Suprapubic skin (tissue), 4 donors: ENCODE data around the gene TPRX1. TPM values are rescaled to one million over a fixed set of nuclear protein-coding genes. Genes with fewer than 3 reads are reported as not detected.
"Not testable (repeated sequence)": the region's sequence is repeated elsewhere in the genome, so short reads cannot be mapped to it uniquely, and the experiment has no call there.

Source experiments
- DNase-seq, 2 donors: peaks; one replicate each; pipeline ENCODE4 v3.0.0-alpha.2; 2019; ENCODE audit warnings: low spot score in 2 of 2
- H3K27ac ChIP-seq: fragments of 200-600 bp; sonication (generic); one replicate; pipeline ENCODE4 v1.5.1; 2019
- H3K27me3 ChIP-seq: fragments of 200-600 bp; sonication (generic); one replicate; pipeline ENCODE4 v1.5.1; 2019
- H3K36me3 ChIP-seq: fragments of 200-600 bp; sonication (generic); one replicate; pipeline ENCODE4 v1.5.1; 2019
- H3K4me1 ChIP-seq: fragments of 200-600 bp; sonication (generic); one replicate; pipeline ENCODE4 v1.5.1; 2019
- H3K4me3 ChIP-seq: fragments of 200-600 bp; sonication (generic); one replicate; pipeline ENCODE4 v1.5.1; 2019; ENCODE audit warnings: mild to moderate bottlenecking
- H3K9me3 ChIP-seq: fragments of 200-600 bp; sonication (generic); one replicate; pipeline ENCODE4 v1.5.1; 2019
- CTCF ChIP-seq, 2 donors: fragments of 200-600 bp in 1 of 2; fragments of 450-650 bp in 1 of 2; sonication (generic) in 1 of 2; IDR thresholded peaks; one replicate each; pipeline ENCODE4 v1.5.1; 2016 to 2019; ENCODE audit warnings: antibody characterized with exemption in 2 of 2, mild to moderate bottlenecking in 1 of 2, moderate library complexity in 1 of 2
- EP300 ChIP-seq: sonication (generic); formaldehyde crosslinking; IDR thresholded peaks from one replicate; pipeline ENCODE4 v1.6.1; 2017; ENCODE audit warnings: antibody characterized with exemption
- POLR2A ChIP-seq, 2 donors: fragments of 450-650 bp; IDR thresholded peaks; one replicate each; pipeline ENCODE4 v1.6.1; 2017; ENCODE audit warnings: antibody characterized with exemption in 2 of 2, mild to moderate bottlenecking in 2 of 2, moderate library complexity in 2 of 2
- POLR2AphosphoS5 ChIP-seq, 3 donors: sonication (generic); formaldehyde crosslinking; IDR thresholded peaks; one replicate each; pipeline ENCODE4 v1.6.1; 2017; ENCODE audit warnings: antibody characterized with exemption in 3 of 3
- WGBS: methylation state at CpG from one replicate; pipeline ENCODE4 v1.1.5; 2018; 5-methylcytosine and 5-hydroxymethylcytosine counted together
- total RNA-seq, 4 donors: library from RNA; depleted of rRNA; stranded (reverse); fragments of >200 nt; gene quantifications; one replicate each; pipeline ENCODE4 v1.1.0, GENCODE V29; 2016

TPRX1 gene, protein sequence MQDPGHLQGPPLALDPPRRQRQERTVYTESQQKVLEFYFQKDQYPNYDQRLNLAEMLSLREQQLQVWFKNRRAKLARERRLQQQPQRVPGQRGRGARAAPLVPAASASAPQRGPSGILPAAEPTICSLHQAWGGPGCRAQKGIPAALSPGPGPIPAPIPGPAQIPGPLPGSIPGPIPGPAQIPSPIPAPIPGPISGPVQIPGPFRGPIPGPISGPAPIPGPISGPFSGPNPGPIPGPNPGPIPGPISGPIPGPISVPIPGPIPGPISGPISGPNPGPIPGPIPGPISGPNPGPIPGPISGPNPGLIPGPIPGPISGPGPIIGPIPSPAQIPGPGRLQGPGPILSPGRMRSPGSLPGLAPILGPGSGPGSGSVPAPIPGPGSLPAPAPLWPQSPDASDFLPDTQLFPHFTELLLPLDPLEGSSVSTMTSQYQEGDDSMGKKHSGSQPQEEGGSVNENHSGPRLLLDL
- total RNA-seq, result not detected

GRCh38 chr19:47804451-47804850, at the start of gene TPRX1:
TPRX1 (minus strand) TSS chr19:47804551; CDS start chr19:47804539, 12 bp downstream.
- DNase-seq, H3K27ac ChIP-seq, H3K36me3 ChIP-seq, H3K27me3 ChIP-seq, H3K4me1 ChIP-seq, H3K9me3 ChIP-seq, H3K4me3 ChIP-seq: not testable (repeated sequence)
- 100% methylated on average over 1 of the region's 5 CpGs for WGBS

DNA sequence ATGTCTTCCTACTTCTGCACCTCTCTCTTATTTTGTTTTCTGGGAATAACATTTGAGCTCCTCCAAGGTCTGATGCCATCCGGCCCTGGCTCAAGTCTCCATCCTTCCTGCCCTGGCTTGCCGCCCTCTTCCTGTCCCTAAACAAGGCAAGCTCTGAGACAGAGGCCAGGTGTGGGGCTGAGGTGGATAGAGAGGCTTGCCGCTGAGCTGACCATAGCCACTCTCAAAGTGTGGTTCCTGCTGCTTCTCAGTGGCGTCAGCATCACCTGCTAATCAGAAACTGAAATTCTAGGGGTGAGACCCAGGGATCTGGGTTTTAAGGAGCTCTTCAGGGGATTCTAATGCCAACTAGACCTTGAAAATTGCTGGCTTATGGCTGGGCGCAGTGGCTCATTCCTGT, 48.7 kb upstream of the TPRX1 start:
- Histone ChIP-seq H3K4me3 (no peak overlapping the region), H3K9me3 (no peaks in the 10 kb centered on the region), H3K4me1 (no peaks in the 10 kb centered on the region), H3K36me3 (no peaks in the 10 kb centered on the region), H3K27me3 (peaks cover 74% of the 10 kb centered on the region), H3K27ac (no peak overlapping the region)
- TF ChIP-seq POLR2A (IDR thresholded peaks at IDR 0.05), result no peak
- no peak for TF ChIP-seq CTCF (IDR thresholded peaks at IDR 0.05)
- no peak for TF ChIP-seq EP300
- TF ChIP-seq POLR2AphosphoS5 (IDR thresholded peaks at IDR 0.05), result no peak
- no peak for DNase-seq
- WGBS, result 57% methylated on average over 5 of the region's 5 CpGs

DNA sequence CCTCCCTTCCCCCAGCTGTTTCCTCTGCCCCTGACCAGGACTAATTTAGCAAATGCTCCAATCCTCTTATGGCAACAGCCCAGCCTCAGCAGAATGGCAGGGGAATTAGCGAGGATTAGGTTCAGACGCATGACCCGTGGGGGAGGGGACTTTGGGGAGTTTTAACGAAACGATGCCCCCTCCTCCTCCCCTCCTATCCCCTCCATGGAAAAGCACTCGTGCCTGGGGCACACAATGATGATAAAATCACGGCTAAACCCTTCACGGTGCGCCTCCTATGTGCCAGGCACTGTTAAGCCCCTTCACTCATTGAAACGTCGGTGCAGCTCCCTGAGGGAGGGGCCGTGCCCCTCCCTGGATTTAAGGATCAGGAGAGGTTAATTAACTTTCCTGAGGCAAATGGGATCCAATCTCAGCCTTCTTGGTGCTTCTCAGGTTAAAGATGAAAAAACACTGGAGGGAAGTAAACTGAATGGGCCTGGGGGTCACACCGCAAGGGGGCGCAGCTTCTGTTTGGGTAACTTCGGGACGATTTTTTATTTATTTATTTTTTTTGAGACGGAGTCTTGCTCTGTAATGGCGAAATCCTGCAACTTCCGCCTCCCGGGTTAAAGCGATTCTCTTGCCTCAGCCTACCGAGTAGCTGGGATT, 44.6 kb upstream of the TPRX1 start:
- WGBS, result 4% methylated on average over 22 of the region's 22 CpGs
- Histone ChIP-seq H3K36me3 (no peaks in the 10 kb centered on the region), H3K27ac (no peak overlapping the region), H3K27me3 (peaks cover 67% of the 10 kb centered on the region), H3K4me1 (no peaks in the 10 kb centered on the region), H3K4me3 (no peak overlapping the region), H3K9me3 (no peaks in the 10 kb centered on the region)
- TF ChIP-seq POLR2AphosphoS5 (IDR thresholded peaks at IDR 0.05), result no peak
- no peak for TF ChIP-seq CTCF (IDR thresholded peaks at IDR 0.05)
- no peak for TF ChIP-seq EP300
- no peak for TF ChIP-seq POLR2A (IDR thresholded peaks at IDR 0.05)
- no peak for DNase-seq

GRCh38 chr19:47848425-47848822, 44.1 kb upstream of the TPRX1 start:
- Histone ChIP-seq H3K27ac (no peak overlapping the region), H3K27me3 (peaks cover 65% of the 10 kb centered on the region), H3K9me3 (no peaks in the 10 kb centered on the region), H3K36me3 (no peaks in the 10 kb centered on the region), H3K4me3 (no peak overlapping the region), H3K4me1 (no peaks in the 10 kb centered on the region)
- 54% methylated on average over 10 of the region's 10 CpGs for WGBS
- DNase-seq, result no peak
- TF ChIP-seq POLR2A (IDR thresholded peaks at IDR 0.05) (no peak), POLR2AphosphoS5 (IDR thresholded peaks at IDR 0.05) (no peak), CTCF (IDR thresholded peaks at IDR 0.05) (no peak), EP300 (no peak)

GRCh38 chr19:47842941-47843340, 38.6 kb upstream of the TPRX1 start:
- H3K27ac ChIP-seq, result no peak overlapping the region
- H3K4me1 ChIP-seq, result no peaks in the 10 kb centered on the region
- no peak overlapping the region for H3K4me3 ChIP-seq
- WGBS, result 76% methylated on average over 5 of the region's 5 CpGs
- TF ChIP-seq CTCF (IDR thresholded peaks at IDR 0.05) (no peak), POLR2A (IDR thresholded peaks at IDR 0.05) (no peak), EP300 (no peak), POLR2AphosphoS5 (IDR thresholded peaks at IDR 0.05) (no peak)
- H3K9me3 ChIP-seq, result no peaks in the 10 kb centered on the region
- DNase-seq, result no peak
- no peaks in the 10 kb centered on the region for H3K36me3 ChIP-seq
- H3K27me3 ChIP-seq, result peaks cover 48% of the 10 kb centered on the region
